CD4-positive, alpha-beta T cell treated with Interleukin-1 beta for 1 hour (primary cell): ENCODE measurements around the gene CHD5.

ENCODE experiments used
- DNase-seq, 2 donors: peaks; one replicate each; pipeline ENCODE4 v3.0.0-alpha.2; 2020 to 2022

Gene CHD5

DNA sequence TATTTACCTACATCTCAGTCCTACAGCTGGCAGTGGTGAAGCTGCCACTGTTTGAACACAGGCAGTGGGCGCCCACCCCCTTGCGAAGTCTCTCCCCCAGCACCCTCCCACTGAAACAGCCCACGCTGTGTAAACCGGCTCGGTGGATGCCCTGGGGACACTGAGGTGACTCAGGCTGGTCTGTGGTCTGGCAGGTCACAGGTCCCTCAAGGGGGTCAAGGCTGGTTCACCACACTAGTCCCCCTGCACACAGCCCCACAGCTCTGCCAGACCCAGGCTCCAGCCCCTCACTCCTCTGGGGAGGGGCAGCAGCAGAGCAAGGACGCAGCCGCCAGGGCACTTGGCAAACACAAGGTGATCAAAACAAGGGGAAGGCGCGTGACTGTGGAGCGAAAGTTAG lies 7.6 kb downstream of the CHD5 start:
- no peak for DNase-seq

DNA sequence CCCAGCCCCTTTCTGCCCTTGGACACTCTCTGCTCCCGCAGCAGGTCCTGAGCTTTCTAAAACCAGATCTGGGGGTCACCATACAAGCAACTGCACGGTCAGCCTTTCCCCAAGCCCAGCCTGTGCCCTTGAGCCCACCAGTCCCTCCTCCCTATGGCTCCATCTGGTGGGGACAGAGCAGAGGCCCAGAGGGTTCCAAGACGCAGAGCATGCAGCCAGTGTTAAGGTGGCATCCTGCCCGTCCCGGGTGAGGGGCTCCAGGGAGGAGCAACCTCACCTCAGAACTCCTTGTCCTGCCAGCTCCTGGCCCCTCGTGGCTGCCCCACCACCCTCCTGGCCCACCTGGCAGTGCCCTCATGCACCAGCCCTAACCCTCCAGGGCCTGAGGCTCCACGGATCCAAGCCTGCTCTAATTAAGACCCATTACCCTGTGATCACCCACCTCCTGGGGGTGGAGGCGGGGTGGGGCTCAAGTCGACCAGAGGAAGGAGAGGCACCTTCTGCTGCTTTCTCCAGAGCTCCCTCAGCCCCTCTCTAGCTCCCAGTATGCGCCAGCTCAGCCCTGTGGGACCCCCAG lies 8.5 kb downstream of the CHD5 start:
- DNase-seq: no peak

DNA sequence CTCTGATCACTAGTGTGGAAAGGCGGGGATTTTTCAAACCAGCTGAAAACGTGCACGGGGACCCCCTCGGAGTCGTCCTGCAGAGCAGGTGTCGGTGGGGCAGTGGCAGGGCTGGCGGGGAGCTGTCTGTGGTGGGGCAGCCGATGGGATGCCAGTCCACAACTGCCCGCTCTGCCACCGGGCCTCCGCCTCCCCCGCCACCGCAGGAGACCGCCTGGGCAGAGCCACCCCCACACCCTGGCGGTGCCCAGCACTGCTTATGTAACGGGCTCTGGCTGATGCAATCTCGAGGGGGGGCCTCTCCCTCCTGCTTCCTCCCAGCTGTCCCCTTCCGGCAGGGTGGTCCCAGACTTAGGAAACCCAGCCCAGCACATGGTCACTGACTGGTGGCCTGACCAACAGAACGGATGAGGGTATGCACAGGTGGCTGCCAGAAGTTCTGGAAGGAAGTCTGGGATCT lies 9.3 kb downstream of the CHD5 start:
- no peak for DNase-seq

DNA sequence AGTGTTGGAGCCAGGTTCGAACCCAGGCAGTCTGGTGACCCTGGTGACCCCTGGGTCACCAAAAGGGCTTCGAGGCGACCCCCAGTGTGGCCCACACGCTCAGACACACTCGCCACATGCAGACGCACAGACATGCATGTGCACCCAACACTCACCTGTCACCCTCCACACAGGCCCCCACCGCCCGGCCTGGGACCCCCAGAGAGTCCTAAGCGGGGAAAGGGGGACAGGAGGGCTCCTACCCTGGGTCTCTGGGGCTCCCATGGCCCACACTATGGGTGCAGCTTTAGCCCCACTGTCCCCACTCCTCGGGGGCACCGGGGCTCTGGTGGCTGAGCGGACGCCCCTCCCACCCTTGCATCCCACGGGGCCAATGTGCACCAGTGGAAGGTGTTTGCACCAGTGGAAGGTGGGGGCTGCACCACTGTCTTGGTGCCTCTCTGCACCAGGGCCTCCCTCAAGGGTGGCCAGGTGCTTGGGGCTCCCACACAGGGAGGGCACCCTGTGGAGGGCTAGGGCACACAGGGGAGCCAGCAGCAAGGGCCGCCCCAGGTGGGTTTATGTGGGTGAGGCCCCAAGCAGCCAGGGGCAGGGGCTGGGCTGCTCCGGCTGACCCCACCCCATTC lies 9.9 kb downstream of the CHD5 start:
- DNase-seq: no peak

DNA sequence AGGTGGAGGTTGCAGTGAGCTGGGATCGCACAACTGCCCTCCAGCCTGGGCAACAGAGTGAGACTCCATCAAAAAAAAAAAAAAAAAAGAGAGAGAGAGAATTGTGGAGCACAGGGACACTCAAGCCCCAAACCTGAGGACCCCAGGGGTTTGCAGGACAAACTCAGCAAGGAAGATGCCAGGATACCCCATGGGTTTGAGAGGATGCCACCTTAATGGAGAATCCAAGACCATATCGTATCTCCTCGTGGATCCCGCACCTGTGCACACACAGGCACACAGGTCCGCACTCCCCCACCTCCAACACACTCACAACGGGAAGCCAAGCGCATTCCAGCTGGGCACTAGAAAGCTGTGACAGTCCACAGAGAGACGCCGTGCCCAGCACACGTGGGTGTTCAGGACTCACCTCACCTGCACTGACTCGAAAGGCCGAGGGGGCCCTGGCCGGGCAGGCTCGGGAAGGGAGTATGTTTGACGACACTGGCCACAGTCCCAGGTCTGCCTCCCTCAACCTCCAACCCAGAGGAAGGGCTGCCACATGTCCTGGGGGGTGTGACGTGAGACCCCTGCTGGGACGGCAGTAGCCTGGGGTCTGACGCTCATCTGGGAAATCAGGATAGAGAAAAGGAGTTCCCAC lies 11.1 kb downstream of the CHD5 start:
- DNase-seq: no peak

DNA sequence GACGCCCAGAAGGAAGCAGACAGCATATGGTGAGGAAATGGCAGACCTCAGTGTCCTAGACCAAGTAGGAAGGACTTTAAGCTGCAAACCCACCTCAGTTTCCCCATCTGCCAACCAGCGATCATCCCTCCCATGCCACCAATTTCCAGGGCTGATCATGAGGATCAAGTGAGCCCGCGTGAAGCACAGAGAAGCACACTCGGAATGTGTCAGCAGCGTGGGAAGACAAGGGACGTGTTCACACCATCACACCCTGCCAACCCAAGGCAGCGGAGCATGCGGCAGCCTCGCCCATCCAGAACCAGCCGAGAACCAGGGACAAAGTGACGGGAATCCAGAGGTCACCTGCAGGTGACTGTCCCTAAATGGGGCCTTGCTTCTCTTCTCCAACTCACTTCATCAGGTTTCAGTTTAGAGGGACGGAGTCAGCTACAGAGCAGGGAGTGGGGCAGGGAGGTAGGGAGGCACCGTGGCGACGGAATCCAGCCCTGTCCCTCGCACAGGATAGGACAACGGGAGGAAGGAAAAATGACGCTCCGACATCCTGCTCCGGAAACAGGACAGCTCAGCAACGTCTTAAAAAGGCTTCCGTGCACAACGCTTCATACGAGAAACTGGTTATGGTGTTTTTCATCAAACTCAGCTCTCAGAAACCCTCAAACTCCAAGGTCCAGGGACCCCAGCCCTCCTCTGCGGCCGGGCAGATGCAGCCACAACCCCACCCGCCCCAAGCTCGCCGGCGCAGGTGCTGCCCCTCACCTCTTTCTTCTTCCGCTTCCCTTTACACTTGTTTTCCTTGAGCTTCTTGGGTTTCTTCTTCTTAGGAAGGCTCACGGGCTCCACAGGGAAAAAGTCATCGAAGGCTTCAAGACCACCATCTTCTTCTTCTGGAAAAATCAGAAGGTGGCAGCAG lies 12.5 kb downstream of the CHD5 start:
- no peak for DNase-seq

DNA sequence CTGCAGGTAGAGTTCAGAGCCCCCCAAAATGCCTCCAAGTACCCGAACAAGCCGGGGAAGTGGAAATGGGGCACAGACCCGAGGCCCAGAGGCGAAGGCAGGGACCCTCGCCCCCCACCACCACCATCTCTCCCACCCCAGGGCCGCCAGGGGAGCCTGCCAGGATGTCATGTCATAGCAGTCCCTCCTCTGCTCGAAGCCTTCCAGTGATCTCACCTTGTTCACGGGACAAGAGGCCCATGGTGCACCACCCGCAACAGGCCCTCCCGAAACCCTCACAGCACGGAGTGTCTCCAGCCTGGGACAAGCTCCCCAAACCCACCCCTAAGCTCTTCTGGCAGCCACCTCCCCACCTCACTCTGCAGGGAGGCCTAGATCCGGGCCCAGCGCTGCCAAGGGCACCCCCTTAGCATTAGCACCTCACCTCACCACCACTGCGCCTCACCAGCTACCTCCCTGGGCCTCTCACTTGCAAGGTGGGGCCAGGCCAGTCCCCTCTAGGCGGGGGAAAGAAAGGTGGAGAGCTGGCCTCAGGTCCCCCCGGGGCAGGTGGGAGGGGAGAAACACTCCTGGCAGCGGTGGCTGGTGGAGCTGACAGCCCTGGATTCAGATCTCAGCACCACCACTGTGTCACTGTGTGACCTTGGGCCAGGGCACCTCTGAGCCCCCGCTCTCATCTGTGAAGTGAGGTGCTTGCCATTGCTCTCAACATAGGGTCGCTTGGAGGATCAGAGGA lies 13.3 kb downstream of the CHD5 start:
- DNase-seq: no peak

DNA sequence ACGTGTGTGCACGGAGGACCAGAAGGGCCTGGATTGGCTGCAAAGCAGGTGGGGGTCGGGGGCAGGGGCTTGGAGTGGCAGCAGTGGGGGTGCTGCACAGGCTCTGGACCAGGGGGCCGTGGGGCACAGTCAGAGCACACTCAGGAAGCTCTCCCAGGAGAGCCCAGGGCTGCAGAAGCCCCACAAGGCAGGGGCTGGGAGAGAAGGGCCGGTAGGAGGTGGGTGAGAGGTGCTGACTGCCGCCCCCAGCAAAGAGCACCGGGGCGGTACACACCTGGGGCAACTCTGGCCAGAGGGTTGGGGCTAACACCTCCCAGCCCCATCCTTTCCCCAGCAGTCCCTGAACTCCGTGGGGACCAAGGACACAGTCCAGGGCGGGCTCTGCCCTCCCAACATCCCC lies 13.9 kb downstream of the CHD5 start:
- no peak for DNase-seq

DNA sequence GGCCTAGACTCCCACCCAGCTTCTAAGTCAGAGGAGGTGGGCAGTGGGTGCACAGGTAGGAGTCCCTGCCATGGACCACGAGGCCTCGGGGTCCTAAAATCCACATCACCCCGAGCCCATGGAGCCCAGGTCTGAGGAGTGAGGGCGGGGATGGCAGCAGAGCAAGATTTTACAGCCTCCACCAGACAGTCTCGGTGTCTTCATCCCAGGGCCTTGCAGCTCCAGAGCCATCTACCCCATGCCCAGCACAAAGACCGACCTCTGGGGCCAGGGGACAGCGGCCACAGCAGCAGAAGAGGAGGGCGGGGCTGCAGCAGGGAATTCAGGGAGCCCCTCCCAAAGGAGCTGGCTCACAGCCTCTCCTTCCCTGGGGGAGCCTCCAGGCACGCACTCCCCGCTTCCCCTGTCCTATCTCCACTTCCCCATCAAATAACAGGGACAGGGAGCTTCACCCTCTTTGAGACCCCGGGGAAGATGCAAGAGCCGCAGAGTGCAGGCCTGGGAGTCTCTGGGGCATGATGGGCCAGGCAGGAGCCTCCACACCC lies 14.6 kb downstream of the CHD5 start:
- DNase-seq: no peak

DNA sequence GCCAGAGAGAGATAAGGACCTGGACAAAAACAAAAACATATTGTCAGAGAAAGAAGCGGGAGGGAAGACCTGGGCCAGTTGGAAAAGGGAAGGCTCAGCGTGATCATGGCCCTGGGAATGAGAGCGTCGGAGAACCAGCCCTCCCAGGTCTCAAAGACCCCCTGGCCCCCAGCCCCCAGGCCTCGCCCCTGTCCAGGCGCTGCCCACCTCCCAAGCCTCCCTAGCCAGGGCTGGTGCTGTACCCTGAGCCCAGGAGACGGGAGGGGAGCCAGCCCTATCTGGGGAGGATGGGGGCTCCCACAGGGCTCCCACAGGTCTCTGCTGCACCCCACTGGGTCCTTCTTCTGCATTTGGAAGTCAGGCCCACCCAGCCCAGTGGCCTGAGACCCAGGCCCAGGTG lies 15.1 kb downstream of the CHD5 start:
- DNase-seq: no peak

DNA sequence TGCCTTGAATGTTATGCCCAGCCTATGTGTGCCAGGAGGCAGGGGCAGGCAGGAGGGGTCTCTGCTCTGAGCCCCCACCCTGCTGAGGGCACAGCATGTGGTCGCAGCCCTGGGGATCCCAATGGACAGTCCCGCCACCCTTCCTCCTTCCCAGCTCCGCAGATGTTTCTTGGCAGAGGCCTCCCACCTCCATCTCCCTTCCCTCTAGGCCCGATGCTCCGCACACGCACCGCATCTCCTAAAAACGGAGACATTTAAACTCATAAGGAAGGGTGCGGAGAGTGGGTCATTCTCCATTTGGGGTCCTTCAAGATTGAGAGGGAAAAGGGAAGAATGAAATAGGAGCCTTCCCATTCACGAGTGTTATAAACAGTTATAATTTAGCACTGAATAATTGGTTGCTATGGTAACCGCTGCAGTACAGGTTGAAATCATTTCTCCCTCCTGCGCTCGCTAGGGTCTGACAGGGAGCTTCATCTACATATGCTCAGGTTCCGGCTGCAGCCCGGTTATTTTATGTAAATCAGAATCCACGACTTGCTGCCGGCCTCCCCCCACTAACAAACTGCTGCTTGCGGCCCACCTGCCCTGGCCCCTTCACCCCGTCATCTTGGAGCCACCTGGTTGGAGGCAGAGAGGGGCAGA lies 16.0 kb downstream of the CHD5 start:
- no peak for DNase-seq

DNA sequence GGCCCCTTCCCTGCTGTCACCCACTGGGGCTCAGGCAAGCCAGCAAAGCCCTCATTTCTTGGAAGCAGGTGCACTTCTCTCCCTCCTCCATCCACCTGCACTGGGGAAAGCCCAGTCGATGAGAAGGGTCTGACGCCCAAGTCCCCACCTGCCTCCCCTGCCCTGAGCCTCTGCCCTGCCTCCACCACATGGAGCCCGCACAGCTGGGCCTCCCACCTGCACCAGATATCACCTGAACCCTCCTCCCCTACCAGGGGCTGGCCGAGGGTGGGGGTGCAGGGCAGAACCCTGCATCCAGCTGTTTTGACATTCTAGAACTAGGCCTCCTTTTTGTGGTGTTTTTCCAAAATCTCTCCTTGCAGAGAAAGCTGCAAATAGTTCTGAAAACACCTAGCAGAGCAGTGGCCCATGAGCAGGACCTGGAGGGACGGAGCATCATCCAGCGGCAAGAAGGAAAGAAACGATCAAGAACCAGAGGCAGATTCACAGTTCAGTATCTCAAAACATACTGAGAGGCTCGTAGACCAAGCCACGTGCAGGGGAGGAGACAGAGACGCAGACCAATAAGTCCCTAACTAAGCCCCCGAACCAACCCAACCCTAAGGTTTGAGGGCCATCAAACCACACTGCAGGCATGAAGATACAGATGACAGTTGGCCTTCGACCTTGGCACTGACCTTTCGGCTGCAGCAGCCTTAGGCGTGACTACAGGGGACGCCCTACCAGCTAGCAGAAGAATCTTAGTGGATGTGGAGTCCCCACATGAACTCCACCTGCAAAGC lies 16.7 kb downstream of the CHD5 start:
- no peak for DNase-seq

DNA sequence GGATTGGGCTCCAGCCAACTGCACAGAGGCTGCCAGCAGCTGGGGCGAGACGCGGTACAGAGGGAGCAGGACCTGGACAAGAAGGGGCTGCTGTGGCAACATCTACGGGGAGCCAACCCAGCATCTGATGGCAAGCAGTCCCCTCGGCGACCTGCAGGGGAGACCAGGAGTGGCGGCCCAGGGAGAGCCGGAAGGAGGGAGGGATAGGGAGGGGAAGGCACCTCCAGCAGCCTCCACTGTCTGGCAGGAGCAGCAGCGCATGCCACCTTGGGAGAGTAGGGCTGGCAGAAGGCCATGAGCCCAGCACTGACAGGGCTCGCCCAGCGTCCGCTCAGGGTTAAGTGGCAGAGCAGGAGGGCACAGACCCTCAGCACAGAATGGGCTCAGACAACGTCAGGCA lies 17.3 kb downstream of the CHD5 start:
- no peak for DNase-seq

DNA sequence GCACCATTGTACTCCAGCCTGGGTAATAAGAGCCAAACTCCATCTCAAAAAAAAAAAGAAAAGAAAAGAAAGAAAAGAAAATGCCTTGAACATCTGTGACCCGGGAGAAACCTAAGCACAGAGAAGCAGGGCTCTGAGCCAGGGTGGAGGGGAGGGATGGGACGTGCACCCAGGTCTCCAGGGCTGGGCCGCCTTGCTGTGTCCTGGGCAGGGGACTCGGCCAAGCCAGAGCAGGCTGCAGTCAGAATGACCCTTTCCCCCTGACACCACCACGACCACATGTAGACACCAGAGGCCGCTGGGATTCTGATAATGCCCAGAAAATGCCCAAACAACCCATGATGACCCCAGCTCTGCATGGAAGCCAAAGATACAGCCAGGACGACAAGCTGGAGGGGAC lies 17.8 kb downstream of the CHD5 start:
- no peak for DNase-seq

DNA sequence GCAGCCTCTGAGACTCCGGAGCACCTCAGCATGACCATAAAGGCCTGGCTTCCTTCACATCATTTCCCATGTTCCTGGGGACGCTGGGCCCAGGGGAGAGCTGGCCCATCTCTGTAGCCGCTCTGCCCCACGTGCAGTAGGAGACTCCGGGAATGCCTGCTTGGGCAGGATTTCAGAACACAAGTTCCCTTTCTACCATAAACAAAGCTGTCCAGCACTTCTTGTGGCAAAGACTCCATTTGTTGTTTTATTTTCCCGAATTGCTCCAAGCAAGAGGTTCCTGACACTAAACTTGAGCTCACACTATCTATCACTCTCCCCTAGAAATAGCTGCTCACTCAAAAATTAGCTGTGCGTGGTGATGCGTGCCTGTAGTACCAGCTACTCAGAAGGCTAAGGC lies 21.9 kb downstream of the CHD5 start:
- DNase-seq: no peak

DNA sequence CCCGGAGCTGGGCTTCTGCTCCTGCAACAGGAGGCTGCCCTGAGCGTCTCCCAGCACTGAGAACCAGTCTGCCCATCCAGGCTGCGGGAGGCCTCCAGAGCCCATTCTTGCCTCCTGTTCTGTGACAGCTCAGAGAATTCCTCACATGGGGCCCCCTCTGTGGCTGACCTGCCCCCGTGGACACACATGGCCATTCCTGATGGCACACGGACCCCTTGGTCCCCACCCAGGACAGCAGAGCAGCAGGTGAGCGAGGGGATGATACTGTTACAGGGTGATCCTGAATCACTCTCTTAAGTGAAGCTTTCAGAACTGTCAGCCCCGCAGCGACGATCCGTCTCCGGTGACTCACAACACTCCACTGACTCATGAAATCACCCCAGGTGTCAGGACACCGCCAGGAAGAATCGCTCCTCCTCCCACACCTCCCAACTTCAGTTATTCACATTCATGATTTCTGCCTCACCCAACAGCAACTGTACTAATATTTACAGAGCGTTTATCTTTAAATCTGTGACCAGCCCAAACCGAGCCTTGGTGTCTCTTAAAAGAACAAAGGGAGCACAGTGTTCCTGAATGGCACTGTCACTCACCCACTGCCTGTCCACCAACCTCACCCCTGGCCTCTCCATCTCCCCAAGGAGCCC lies 22.5 kb downstream of the CHD5 start:
- DNase-seq: no peak

DNA sequence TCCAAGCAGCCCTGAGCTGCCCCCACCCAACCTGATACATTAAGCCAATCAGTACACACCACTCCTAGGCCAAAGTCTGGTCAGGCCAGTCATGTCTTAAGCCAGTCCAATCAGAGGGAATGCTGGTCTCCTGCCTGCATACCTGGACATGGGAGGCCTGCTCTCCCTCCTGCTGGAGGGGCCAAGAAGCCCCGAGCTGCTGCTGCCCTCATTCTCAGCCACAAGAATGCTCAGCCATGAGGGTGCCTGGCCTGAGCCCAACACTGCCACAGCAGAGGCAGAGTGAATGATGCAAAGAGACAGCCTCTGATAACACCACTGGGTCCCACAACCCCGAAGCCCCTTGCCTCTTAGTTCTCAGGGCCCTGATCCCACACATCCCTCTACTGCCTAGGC lies 23.0 kb downstream of the CHD5 start:
- DNase-seq: no peak

DNA sequence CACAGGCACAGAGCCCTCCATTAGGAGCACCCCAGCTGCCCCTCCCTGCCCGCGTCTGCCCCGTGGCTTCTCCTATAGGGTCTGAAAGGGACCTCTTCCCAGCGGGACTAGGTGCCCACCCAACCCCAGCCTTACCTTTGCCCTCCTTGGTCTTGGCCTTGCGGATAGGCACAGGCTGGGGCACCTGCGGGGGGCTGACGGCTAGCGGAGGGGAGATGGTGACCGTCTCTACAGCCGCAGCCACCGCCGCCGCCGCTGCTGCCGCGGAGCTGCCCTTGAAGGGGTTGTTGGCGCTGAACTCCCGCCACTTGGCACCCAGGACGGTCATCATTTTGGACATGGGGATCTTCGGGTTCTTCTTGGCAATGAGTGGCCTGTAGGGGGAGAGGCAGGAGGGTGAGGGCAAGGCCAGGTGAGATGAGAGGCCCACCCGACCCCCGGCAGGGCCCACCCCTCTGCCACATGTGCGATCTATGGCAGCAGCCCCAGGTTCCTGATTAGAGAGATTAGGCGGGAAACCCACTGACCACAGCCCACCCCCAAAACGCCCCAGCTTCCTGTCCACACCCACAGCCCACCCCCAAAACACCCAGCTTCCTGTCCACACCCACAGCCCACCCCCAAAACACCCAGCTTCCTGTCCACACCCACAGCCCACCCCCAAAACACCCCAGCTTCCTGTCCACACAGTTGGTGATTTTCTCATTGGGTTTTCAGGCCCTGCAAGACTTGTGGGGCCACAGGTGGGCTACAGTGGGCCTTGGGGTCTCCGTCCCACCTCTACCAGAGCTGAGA lies 25.4 kb downstream of the CHD5 start:
- no peak for DNase-seq

DNA sequence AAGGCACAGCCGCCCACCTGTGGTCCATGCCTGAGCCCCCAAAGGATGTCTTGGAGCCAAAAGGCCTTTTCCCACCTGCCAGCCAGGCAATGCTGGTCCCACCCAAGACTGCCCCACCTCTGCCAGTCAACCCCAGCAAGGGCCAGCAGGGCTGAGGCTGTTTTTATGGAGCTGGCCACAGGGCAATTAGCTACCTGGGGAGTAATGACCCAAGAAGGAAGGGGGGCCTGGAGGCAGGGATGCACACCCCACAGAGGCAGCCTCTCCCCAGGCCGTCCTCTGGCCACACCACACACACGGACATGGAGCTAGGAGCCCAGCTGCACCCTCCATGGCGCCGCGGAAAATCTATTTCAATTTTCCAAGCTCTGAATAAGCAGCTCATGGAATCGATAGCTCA lies 27.2 kb downstream of the CHD5 start:
- no peak for DNase-seq

DNA sequence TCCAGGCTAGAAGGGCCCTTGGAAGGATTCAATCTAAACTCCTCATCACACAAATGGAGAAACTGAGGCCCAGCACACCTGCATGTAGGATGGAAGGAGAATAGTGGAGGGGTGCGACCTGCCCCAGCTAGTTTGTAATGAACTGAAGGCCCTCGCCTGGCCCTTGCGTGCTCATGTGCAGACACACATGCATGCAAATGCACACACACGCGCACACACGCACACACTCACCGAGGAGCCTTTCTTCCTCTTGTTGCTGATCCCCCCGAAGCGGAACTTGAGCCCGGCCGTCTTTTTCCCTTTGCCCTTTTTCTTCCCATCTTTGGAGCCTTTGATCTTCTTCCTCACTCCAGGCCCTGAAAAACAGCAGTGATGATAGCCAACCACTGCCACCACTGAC lies 27.9 kb downstream of the CHD5 start:
- DNase-seq: no peak
